HG02763 (cell line): ENCODE results near the gene PLSCR4.
"Not testable (repeated sequence)": the region's sequence is repeated elsewhere in the genome, so short reads cannot be mapped to it uniquely, and the experiment has no call there.

ENCODE experiments used
- ATAC-seq: cut with Tn5 transposase; IDR thresholded peaks from one replicate; pipeline ENCODE4 v1.9.1; 2021; ENCODE audit warnings: mild to moderate bottlenecking, moderate library complexity; ENCODE audit not compliant: unreplicated experiment

Gene PLSCR4, protein sequence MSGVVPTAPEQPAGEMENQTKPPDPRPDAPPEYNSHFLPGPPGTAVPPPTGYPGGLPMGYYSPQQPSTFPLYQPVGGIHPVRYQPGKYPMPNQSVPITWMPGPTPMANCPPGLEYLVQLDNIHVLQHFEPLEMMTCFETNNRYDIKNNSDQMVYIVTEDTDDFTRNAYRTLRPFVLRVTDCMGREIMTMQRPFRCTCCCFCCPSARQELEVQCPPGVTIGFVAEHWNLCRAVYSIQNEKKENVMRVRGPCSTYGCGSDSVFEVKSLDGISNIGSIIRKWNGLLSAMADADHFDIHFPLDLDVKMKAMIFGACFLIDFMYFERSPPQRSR

DNA sequence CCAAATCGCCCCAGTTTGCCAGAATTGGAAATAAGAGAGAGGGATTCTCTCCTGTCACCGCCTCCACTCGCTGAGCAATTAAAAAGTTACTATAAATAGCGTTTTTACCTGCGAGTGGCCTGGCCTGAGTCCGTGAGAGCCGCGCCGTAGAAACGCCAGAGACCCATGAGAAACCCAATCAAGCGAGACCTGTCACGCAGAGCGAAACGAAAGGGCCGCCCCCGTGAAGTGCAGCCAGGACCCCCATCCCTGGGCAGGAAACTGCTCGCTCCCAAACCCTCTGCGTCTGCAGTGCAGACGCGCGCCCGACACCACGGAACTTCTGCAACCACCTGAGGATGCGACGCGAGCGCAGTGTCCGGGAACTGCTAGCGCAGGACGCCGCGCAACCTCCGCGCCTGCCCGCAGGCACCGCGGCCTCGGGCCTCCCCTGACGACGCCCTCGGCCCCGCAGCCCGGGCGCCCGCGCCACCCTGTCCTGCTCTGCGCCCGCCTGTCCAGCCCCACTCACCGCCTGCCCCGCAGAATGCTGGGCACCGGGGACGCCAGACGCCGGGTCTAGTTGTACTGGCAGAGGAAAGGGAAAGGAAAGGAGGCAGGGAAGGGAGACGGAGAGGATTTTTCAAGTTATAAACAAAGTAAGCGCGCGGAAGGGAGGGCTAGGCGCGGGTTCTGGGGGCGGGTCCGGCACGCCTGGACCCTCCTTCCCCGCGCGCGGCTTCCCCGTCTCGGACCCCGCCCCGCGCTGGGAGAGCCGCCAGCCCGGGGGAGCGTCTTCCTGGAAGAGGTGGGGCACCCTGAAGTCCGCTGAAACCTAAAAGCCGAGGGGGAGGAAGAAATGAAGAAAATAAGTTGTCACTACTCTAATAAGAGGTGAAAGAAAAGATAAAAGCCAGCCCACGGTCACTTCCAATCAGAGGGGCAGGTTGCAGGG lies at the start of gene PLSCR4:
PLSCR4 (minus strand) TSS at position 657 of the 934 bp plus-strand sequence. CDS start 29,034 bp downstream, outside the sequence.
- no peak for ATAC-seq

- not testable (repeated sequence) for ATAC-seq
These were observed 42.5 kb upstream of the PLSCR4 start for GRCh38 chr3:146293401-146293800.

DNA sequence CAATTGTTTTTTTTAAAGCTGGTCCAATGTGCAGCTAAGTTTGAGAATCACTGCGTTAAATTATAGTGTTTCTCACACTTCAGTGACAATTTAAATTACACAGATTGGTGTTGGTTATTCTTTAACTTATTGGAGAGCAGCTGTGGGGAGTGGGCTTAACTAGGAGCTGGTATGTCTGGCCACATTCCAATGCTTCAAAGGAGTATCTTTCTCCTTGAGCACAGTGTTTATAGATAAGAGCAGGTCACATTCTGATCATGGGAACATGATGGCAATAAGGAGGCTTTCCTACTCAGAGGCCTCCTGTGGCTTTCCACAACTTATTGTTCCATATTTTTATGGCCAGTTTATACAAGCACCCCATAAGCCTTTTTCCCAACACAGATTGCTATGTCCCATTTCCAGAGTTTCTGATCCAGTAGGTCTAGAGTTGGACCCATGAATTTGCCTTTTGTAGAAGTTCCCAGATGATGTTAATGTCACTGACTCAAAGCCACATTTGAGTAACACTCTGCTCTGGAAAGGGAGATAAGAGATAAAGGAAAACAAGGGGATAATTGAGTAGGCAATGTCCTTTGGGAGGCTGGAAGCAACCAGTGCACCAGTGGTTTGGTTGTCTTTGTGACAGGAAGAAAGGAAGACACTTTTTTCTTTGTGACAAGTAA lies 33.0 kb upstream of the PLSCR4 start:
- ATAC-seq = no peak

DNA sequence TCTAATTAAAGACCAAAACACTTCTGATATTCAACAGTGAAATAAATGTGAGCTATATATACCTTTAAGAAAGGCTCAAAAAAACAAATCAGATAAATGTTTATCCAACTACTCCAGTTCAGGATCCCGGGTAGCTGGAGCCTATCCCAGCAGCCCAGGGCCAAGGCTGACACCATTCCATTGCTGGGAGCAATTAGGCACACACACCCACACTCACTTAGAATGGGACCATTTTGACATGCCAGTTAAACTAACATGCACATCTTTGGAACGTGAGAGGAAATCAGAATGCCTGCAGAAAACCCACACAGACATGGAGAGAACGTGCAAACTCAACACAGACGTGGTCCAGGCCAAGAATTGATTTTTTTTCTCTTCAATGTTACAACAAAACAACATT lies 30.0 kb upstream of the PLSCR4 start:
- no peak for ATAC-seq

GRCh38 chr3:146279951-146280350 lies 29.0 kb upstream of the PLSCR4 start:
- ATAC-seq = no peak

DNA sequence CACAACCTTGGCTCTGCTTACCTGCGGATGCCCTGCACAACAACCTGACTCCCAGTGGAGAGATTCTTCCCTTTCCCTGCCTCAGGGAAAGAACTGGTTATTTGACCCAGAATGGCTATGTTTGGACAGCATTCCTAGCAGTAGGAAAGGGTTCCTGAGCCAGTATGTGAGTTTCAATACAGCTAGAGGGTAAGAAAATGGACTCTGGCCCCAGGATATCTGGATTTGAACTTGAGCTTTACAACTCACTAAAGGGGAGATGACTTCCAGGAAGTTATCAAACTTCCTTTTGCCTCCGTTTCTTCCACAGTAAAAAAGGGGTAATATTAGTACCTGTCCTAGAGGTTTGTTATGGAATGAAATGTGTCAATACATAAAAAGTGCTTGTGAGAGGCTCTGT lies 28.1 kb upstream of the PLSCR4 start:
- no peak for ATAC-seq

- ATAC-seq = no peak
These were observed 27.2 kb upstream of the PLSCR4 start for GRCh38 chr3:146277953-146278631.

- ATAC-seq = no peak
These were observed 24.6 kb upstream of the PLSCR4 start for GRCh38 chr3:146275476-146275875.

- no peak for ATAC-seq
These were observed 23.9 kb upstream of the PLSCR4 start for GRCh38 chr3:146274833-146275232.

- ATAC-seq = no peak
These were observed 23.0 kb upstream of the PLSCR4 start for GRCh38 chr3:146273721-146274407.

DNA sequence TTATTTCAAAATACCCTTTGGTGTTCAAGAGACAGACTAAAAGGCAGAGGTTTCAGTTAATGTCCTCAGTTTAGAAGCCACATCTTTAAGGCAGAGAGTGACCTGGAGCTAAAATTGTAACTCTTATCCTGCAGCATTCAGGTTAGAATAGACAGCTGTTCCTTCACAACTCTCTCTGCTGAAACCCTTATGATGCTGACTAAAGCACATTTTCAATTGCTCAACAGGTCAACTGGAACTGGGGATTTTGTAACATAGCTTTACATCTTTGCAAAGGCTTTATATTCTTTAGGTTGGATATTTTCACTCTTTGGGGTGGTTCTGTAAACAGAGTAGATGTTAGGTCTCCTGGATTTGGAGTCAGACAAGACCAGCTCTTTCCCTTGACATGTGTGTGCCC lies 20.3 kb upstream of the PLSCR4 start:
- no peak for ATAC-seq

DNA sequence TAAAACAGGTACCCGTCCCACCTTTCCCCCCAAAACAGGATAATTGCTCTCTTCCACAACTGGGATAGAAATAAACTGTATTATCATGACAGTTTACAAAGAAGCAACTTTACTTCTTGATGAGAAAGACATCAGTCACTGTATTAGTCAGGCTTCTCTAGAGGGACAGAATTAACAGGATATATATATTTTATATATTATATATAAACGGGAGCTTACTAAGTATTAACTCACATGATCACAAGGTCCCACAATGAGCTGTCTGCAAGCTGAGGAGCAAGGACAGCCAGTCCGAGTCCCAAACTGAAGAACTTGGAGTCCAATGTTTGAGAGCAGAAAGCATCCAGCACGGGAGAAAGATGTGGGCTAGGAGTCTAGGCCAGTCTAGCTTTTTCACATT lies 18.4 kb upstream of the PLSCR4 start:
- ATAC-seq = no peak

DNA sequence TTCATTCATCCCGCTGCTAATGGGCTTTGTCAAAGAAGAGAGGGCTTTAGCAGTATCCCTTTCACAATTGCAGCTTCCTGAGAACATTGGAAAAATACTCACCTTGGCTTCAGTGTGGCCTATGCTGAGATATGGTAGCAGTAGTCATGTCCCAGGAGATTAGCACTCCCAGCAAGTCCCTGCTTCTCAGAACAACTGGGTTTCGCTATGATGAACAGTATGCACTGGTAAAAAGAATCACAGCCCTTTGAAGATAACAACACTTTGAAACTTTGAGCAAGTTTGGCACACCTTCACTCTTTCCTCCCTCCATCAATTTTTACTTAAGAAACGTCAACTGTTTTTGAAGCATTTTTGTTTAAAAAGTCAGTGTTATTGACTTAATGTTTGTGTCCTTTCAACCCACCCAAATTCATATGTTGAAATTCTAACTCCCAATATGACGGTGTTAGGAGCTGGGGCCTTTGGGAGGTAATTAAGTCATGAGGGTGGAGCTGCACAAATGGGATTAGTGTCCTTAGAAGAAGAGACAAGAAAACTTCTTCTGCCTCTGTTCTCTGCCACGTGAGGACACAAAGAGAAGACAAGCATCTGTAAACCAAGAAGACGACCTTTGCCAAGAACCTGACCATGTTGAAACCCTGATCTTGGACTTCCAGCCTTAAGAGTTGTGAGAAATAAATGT lies 17.8 kb upstream of the PLSCR4 start:
- no peak for ATAC-seq

DNA sequence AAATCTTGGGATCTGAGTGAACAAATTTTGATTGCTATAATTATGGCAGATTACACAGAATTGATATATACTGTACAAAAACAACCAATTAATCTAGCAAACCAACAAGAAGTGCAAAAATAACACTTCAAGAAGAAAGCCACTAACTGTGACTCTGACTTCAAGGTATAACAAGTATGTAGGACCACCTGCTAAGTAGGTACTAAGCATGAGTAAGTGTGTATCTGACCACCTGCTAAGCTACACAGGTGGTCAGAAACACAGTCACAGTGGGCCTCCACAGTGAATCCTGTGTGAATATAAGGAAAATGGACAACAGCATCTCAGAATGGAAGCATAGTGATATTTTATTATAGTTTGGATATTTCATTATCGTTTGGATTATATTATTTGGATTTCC lies 14.8 kb upstream of the PLSCR4 start:
- ATAC-seq = no peak

DNA sequence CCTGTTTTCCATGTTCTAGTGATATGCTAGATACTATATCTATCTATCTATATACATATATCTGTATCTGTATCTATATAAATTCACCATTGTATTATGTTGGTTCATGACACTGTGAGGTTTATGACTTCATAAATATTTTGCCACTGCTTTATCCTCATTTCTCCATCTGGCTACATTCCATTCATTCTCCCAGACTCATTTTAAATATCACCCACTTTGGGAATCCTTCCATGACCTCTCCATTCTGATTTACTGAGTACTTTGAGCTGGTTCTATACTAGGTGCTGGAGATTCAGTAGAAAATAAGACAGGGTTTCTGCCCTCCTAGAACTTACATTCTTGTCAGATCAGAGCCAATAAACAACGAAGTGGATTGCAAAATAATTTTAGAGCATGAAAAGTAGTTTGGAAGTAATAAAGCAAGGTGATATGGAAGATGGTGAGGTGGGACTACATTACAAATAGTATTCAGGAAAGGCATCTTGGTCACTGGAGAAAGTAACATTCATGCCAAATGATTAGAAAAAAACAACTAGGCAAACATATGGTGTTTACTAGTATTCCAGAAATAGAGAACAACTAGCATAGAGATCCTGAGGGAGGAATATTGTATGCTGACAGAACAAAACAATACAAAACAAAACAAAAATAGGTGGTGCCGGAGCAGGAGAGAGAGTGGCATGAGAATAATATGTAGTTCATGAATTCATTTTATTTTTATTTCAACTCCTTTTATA lies 11.6 kb upstream of the PLSCR4 start:
- ATAC-seq = no peak

DNA sequence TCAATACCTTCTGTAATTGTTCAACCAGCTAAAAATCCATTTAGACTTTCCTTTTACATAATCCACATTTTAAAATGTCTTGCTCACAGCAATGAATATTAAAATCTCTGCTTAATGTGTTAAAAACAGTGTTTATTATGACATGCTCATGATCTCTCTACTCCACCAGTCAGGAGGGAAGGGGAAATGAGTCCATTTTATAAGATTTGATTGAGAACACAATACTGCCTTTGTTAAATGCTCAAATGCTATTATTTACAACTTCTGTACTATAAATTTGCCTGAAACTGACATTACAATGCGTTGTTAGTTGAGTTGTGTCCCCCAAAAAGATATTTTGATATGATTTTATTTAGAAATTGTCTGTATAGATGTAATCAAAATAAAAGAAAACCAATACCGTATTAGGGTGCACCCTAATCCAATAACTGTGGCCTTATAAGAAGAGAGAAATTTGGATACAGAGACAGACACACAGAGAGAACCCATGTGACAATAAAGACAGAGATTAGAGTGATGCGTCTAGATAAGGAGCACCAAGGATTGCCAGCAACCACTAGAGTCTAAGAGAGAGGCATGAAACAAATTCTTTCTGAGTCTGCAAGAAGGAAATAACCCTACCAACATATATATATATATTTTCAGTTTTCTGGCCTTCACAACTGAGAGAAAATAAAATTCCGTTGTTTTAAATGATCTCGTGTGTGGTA lies 9.1 kb upstream of the PLSCR4 start:
- ATAC-seq = no peak

GRCh38 chr3:146256851-146257486 lies 6.1 kb upstream of the PLSCR4 start:
- no peak for ATAC-seq

GRCh38 chr3:146252445-146252844 lies 1.5 kb upstream of the PLSCR4 start:
- ATAC-seq = not testable (repeated sequence)
